Gastroesophageal sphincter (tissue), 4 donors: ENCODE measurements around the gene SPINK13. TPM values are rescaled to one million over a fixed set of nuclear protein-coding genes. Genes with fewer than 3 reads are reported as not detected.

Source experiments
- ATAC-seq: fragments of 150-250 bp; one replicate; pipeline ENCODE4 v1.9.1; 2016; ENCODE audit warnings: mild to moderate bottlenecking, moderate library complexity
- H3K27ac ChIP-seq, 4 donors: fragments of 200-600 bp; sonication (generic) in 3 of 4; 1 replicate in 3 of 4; 2 replicates in 1 of 4; pipeline ENCODE4 v1.5.1; 2016 to 2019
- H3K27me3 ChIP-seq: fragments of 200-600 bp; sonication (generic); one replicate; pipeline ENCODE4 v1.5.1; 2019
- H3K36me3 ChIP-seq, 2 donors: fragments of 200-600 bp; sonication (generic); one replicate each; pipeline ENCODE4 v1.5.1; 2019; ENCODE audit warnings: control low read depth in 1 of 2
- H3K4me1 ChIP-seq, 3 donors: fragments of 200-600 bp; sonication (generic); 1 replicate in 2 of 3; 2 replicates in 1 of 3; pipeline ENCODE4 v1.5.1; 2016 to 2019; ENCODE audit warnings: control low read depth in 2 of 3
- H3K4me3 ChIP-seq, 2 donors: fragments of 200-600 bp; sonication (generic); one replicate each; pipeline ENCODE4 v1.5.1; 2019; ENCODE audit warnings: mild to moderate bottlenecking in 1 of 2, moderate library complexity in 1 of 2
- H3K9me3 ChIP-seq, 3 donors: fragments of 200-600 bp; sonication (generic); one replicate each; pipeline ENCODE4 v1.5.1; 2017 to 2019; ENCODE audit warnings: control low read depth in 2 of 3
- EP300 ChIP-seq: sonication (generic); formaldehyde crosslinking; IDR thresholded peaks from one replicate; pipeline ENCODE4 v1.6.1; 2017; ENCODE audit warnings: antibody characterized with exemption, mild to moderate bottlenecking
- POLR2A ChIP-seq, 2 donors: fragments of 450-650 bp; IDR thresholded peaks; one replicate each; pipeline ENCODE4 v1.6.1; 2017; ENCODE audit warnings: antibody characterized with exemption in 2 of 2, mild to moderate bottlenecking in 2 of 2, moderate library complexity in 1 of 2
- POLR2AphosphoS5 ChIP-seq: sonication (generic); formaldehyde crosslinking; IDR thresholded peaks from one replicate; pipeline ENCODE4 v1.6.1; 2017; ENCODE audit warnings: antibody characterized with exemption
- WGBS, 2 donors: methylation state at CpG; one replicate each; pipeline ENCODE4 v1.1.5; 2018; ENCODE audit warnings: low coverage in 1 of 2; 5-methylcytosine and 5-hydroxymethylcytosine counted together
- total RNA-seq, 4 donors: library from RNA; depleted of rRNA; stranded (reverse); fragments of >200 nt; gene quantifications; one replicate each; pipeline ENCODE4 v1.1.0, GENCODE V29; 2016
- TF ChIP-seq, protein P1 (sequence below), 4 experiments: fragments of 200-600 bp in 2 of 4; fragments of 450-650 bp in 2 of 4; sonication (generic) in 1 of 4; IDR thresholded peaks; one replicate each; pipeline ENCODE4 v1.5.1; 2017 to 2019; ENCODE audit warnings: antibody characterized with exemption in 4 of 4, mild to moderate bottlenecking in 2 of 4, moderate library complexity in 2 of 4

SPINK13 gene
- total RNA-seq, 4 donors from 2014 or later = not detected

DNA sequence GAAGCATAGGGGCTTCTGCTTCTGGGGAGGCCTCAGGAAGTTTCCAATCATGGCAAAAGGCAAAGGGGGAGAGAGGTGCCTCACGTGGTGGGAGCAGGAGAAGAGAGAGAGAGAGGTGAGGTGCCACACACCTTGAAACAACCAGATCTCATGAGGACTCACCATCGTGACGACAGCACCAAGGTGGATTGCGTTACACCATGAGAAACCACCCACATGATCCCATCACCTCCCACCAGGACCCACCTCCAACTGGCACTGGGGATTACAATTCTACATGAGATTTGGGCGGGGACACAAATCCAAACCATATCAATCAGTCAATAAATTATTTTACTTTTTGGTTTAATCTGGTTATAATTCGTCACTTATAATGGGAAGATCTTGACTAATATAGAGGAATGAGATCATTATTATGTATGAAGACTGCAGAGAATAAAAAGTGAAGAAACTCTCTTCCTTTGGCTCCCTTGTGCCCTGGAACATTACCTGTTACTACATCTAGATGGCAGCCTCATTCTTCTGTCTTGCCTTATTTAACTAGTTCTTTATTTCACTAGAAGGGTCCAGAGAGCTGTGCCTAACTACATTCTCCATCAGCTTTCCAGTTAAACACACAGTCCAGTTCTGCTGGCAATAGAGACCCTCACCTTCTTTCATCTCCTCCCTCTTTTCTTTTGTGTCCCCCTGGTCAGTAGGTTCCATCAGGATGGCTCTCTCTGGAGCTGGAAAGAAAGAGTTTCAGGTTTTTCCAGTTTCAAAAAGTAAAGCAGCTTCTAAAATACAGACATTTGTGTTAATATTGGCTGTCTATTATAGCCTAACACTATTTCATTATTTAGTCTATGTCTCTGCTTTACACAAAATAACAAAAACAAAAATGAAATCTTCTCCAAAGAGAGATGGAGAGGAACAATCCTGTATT is 21.9 kb downstream of the SPINK13 start:
- Histone ChIP-seq H3K36me3 (no peaks in the 10 kb centered on the region), H3K4me3 (no peak overlapping the region), H3K9me3 (no peaks in the 10 kb centered on the region), H3K27me3 (no peaks in the 10 kb centered on the region), H3K4me1 (no peaks in the 10 kb centered on the region), H3K27ac (no peak overlapping the region)
- no peak for TF ChIP-seq EP300
- TF ChIP-seq, protein P1, sequence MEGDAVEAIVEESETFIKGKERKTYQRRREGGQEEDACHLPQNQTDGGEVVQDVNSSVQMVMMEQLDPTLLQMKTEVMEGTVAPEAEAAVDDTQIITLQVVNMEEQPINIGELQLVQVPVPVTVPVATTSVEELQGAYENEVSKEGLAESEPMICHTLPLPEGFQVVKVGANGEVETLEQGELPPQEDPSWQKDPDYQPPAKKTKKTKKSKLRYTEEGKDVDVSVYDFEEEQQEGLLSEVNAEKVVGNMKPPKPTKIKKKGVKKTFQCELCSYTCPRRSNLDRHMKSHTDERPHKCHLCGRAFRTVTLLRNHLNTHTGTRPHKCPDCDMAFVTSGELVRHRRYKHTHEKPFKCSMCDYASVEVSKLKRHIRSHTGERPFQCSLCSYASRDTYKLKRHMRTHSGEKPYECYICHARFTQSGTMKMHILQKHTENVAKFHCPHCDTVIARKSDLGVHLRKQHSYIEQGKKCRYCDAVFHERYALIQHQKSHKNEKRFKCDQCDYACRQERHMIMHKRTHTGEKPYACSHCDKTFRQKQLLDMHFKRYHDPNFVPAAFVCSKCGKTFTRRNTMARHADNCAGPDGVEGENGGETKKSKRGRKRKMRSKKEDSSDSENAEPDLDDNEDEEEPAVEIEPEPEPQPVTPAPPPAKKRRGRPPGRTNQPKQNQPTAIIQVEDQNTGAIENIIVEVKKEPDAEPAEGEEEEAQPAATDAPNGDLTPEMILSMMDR (IDR thresholded peaks at IDR 0.05) = no peak
- TF ChIP-seq POLR2AphosphoS5 = no peak
- TF ChIP-seq POLR2A (IDR thresholded peaks at IDR 0.05) = no peak
- 43 to 46% methylated on average over 5 of the region's 6 CpGs for WGBS, 2 donors
- ATAC-seq = no peak

DNA sequence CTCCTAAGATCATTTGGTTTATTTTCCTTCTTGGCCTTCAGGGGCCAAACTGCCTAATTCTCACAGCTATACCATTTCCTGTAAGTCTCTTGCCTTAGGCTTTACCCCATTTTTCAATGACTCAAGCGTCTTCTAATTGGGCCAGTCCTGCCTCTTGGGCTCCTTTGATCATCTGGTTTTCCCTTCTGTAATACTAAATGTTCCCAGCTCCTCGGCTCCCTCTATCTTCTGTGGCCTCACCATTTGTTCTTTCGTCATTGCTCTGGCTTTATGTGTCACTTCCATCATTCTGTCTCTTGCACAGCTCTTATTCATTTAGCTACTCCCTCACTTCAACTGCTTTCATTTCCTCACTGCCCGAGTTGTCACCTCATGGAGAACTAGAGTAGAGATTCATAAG is 29.1 kb downstream of the SPINK13 start:
- WGBS, 2 donors = 64 to 68% methylated on average over 4 of the region's 4 CpGs
- Histone ChIP-seq H3K9me3 (no peaks in the 10 kb centered on the region), H3K36me3 (no peaks in the 10 kb centered on the region), H3K4me1 (no peaks in the 10 kb centered on the region), H3K27ac (no peak overlapping the region), H3K27me3 (no peaks in the 10 kb centered on the region), H3K4me3 (no peak overlapping the region)
- TF ChIP-seq POLR2AphosphoS5 = no peak
- TF ChIP-seq EP300 = no peak
- no peak for TF ChIP-seq POLR2A (IDR thresholded peaks at IDR 0.05)
- TF ChIP-seq, protein P1 (IDR thresholded peaks at IDR 0.05) = no peak
- no peak for ATAC-seq

DNA sequence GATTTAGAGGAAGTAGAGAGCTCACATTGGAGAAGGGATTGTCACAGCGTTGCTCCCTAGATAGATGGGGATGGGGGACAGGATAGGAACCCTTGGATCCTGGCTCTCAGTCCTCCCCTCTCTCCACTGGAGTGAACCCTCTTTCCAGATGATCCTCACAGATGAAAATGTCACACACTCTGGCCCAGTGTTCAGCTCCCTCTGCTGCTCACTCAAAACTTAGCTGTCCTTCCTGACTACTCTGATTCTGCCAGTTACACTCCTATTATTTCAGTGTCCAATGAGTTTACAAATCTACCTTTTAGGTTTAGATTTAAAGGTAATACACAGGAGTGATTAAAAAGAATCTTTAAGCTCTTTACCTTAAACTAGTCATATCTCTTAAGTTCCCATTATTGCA is 37.9 kb downstream of the SPINK13 start:
- 80 to 90% methylated on average over 1 of the region's 1 CpG for WGBS, 2 donors
- H3K9me3 ChIP-seq = no peaks in the 10 kb centered on the region
- no peak overlapping the region for H3K4me3 ChIP-seq
- no peaks in the 10 kb centered on the region for H3K27me3 ChIP-seq
- ATAC-seq = no peak
- H3K27ac ChIP-seq = no peak overlapping the region
- no peaks in the 10 kb centered on the region for H3K4me1 ChIP-seq
- TF ChIP-seq POLR2AphosphoS5 (no peak), POLR2A (IDR thresholded peaks at IDR 0.05) (no peak), EP300 (no peak)
- TF ChIP-seq, protein P1 (IDR thresholded peaks at IDR 0.05) = no peak
- no peaks in the 10 kb centered on the region for H3K36me3 ChIP-seq

DNA sequence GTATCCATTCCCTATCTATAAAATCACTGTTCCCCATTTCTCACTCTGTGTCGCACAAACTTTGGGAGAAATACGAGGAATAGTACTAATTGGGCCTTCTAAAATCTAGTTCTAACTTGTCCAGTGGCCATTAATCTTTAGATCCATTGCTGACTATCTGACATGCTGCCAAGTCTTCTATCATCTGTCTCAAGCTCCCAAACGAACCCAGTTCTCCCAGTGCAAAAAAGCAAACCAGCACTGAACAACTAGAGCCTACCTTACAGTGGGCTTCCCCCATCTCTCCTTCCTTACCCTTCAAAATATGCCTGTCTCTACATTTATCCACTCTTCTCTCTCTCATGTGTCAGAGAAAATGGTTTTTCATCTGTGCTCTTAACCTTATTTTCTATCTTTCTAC is 40.4 kb downstream of the SPINK13 start:
- Histone ChIP-seq H3K4me1 (no peaks in the 10 kb centered on the region), H3K9me3 (no peaks in the 10 kb centered on the region), H3K4me3 (no peak overlapping the region), H3K36me3 (no peaks in the 10 kb centered on the region), H3K27ac (no peak overlapping the region), H3K27me3 (no peaks in the 10 kb centered on the region)
- 73 to 77% methylated on average over 3 of the region's 3 CpGs for WGBS, 2 donors
- ATAC-seq = no peak
- TF ChIP-seq, protein P1 (IDR thresholded peaks at IDR 0.05) = no peak
- TF ChIP-seq POLR2AphosphoS5 = no peak
- TF ChIP-seq EP300 = no peak
- no peak for TF ChIP-seq POLR2A (IDR thresholded peaks at IDR 0.05)

DNA sequence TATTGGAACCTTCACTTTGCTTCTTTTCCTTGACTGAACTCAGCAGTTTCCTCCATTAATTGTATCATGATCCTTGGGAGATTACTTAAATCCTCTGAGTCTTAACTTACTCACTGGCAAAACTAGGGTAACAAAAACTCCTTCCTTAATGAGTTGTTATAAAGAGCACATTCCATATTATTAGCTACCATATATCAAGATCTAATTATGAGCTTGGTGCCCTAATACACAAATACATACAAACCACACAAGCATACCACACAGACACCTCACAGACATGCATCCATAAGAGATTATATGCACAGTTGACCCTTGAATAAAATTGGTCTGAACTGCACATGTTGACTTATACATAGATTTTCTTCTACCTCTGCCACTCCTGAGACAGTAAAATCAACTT is 41.2 kb downstream of the SPINK13 start:
- TF ChIP-seq POLR2A (IDR thresholded peaks at IDR 0.05) = no peak
- no peak for TF ChIP-seq POLR2AphosphoS5
- no peak for TF ChIP-seq EP300
- TF ChIP-seq, protein P1 (IDR thresholded peaks at IDR 0.05) = no peak
- no peaks in the 10 kb centered on the region for H3K9me3 ChIP-seq
- H3K27me3 ChIP-seq = no peaks in the 10 kb centered on the region
- H3K27ac ChIP-seq = no peak overlapping the region
- no peaks in the 10 kb centered on the region for H3K4me1 ChIP-seq
- H3K4me3 ChIP-seq = no peak overlapping the region
- no peak for ATAC-seq
- H3K36me3 ChIP-seq = no peaks in the 10 kb centered on the region
